NCI-H1436 (cell line): ENCODE results near the gene MPI.

Source experiments
- DNase-seq: peaks from one replicate; lab custom pipeline; 2025; lab: John Stamatoyannopoulos, UW

The MPI gene, protein sequence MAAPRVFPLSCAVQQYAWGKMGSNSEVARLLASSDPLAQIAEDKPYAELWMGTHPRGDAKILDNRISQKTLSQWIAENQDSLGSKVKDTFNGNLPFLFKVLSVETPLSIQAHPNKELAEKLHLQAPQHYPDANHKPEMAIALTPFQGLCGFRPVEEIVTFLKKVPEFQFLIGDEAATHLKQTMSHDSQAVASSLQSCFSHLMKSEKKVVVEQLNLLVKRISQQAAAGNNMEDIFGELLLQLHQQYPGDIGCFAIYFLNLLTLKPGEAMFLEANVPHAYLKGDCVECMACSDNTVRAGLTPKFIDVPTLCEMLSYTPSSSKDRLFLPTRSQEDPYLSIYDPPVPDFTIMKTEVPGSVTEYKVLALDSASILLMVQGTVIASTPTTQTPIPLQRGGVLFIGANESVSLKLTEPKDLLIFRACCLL

DNA sequence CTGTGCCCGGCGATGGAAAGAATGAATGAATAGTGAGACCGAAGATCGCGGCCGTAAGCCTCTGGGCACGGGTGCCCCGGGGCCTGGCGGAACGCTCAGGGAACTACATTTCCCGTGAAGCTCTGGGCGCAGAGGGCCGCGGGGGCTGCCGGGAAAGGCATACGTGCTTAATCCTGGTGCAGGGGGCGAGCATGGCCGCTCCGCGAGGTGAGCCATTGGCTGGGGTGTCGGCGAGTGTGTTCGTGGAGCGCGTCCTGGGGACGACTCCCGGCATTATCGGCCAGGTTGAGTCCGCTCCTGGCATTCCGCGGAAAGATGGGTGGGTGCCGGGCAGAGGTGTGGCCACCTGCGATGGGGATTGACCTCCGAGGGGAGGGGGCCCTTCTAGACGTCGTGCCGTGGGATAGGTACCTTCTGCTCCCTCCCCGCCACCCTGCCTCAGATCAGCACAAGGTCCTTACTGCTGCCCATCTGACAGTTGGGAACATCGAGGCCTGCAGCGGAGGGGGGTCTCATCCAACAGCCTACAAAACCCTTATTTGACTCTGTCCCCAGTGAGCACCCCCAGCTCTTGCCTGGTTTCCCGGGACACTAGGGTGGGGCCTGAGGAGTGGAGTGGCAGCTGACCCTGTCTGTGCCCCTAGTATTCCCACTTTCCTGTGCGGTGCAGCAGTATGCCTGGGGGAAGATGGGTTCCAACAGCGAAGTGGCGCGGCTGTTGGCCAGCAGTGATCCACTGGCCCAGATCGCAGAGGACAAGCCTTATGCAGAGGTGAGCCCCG, at the start of gene MPI:
TSS of gene MPI (plus strand) at position 160 of the 782 bp plus-strand sequence. CDS start at position 192, 32 bp downstream.
- DNase-seq = peak; percentile 75

DNA sequence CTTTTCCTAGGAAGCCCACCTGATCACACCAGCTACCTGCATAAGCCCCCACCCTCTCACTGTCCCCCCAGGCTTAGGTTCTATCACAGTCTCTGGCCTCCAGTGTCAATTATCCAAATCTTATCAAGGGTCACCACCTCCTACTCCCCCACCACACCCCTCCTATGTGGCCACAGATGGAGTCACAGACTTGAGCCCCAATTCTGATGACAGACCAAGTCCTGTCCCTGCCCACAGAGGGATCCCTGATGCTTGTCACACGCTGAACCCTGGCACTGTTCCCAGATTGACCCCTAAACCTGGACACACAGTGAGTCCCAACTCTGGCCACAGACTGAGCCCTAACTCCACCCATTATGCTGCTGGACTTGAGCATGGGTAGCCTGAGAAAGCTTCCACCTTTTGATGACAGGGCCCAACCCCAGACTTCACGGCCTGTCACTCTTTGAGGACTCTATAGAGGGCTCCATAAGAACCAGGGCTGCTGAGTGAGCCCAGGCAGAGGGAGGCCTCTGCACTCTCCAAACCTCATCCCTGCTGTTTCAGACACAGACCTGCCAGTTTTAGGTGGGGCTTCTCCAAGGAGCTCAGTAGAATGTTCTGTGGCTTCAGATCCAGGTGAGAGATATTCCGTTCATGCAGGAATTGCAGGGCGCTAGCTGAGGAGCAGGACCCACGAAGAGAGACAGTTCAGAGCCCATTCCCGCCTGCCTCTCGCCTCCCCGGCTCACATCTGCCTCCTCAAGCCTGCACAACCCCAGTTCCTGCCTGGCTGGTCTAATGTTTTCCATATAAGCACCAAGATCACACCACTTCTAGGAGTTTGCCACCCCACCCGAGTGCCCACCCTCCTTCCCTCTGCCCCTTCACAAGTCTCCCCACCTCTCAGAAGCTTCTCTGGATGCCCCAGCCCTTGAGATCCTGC, 48.7 kb upstream of the MPI start:
- DNase-seq = no peak

DNA sequence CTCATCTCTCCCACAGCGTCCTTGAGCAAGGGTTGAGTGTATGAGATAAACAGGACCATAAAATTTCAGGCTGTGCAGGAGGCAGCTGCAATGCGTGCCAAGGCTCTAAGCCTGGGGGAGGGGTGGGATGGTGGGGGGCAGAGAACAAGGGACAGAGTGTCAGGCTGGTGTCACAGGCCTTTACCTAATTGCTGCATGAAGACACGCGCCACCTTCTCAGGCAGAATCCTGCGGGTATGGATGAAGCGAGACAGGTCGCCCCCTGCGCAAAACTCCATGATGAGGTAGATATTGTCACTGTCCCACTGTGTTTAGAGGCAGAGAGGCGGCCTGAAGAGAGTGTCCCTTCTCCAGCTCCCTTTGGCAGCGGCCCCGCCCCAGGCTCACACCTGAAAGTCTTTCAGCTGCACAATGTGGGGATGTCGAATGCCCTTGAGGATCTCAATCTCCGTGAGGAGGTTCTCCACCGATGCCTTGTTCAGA, 47.9 kb upstream of the MPI start:
- no peak for DNase-seq

DNA sequence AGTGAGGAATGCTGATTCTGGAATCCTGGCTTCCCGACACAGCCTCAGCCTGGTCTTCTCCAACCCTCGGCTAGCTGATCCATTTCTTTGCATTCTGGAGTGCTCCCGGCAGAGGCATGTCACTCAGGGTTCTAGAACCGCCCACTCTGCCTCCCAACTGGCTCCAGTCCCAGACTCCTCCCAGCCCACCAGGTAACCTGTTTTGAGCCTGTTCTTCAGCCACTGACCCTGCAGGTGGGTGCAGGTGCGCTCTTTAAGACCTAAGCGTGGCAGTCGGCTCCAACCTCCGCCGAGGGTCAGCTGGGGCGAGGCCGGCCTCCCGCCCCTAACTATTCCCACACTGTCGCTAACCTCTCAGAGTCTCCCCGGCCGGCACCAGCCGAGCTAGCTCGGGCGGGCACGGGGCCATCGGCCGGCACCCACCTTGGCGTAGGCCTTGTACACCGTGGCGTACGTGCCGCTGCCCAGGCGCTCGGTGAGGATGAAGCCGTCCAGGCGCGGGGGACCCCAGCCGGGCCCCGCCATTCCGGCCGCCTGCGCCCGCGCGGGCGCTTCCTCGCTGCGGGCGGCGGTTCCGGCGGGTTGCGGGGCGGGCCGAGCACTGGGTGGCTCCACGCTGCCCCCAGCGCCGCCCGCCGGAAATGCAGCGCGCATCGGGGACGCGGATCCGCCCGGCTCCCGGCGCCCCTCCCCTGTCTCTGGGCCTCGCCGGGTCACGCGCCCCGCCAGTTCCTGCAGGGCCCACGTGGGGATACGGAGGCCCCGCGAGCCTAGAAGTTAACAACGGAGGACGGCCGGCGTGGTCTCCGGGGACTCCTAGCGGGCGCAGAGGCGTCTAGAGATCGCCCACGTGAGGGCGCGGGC, 47.0 kb upstream of the MPI start, which contains the start of gene ULK3:
TSS of gene ULK3 (minus strand) at position 576 of the 864 bp plus-strand sequence. CDS start at position 525, 51 bp downstream.
- DNase-seq = peak; percentile 92

DNA sequence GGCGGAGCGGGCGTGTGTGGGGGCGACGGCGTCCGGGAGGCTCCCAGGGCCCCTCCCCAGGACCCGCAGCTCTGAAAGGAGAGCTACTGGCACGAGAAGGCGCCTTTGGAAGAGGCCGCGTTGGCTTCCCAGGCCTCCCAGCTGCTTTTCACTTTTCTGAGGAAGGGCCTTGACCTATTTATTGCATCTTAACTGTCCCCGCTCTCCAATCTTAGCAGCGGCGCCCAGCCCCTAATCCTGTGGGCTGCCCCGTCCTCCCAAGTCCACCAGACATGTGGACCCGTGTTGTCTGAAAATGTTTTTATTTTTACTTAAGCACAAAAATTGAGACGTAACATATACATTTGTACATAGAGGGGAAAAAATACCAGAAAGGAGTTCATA, 46.4 kb upstream of the MPI start:
- DNase-seq = no peak

DNA sequence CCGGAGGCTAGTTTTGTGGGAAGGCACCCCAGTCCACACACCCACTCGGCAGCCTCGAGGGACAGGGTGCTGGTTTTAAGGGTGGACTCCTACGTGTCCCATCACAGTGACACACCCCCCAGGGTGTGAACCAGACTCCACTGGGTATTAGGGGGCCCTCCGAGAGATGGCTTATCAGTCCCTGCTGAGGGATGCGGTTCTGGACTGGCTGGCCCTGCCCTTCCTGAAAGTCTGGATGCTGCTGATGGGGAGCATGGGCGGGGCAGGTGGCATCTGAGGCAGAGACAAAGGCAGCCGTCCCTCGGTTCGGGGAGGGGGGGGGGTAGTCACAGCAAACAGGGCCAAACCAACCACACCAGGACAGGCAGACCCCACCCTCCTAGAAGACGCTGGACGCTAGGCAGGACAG, 45.9 kb upstream of the MPI start:
- no peak for DNase-seq

DNA sequence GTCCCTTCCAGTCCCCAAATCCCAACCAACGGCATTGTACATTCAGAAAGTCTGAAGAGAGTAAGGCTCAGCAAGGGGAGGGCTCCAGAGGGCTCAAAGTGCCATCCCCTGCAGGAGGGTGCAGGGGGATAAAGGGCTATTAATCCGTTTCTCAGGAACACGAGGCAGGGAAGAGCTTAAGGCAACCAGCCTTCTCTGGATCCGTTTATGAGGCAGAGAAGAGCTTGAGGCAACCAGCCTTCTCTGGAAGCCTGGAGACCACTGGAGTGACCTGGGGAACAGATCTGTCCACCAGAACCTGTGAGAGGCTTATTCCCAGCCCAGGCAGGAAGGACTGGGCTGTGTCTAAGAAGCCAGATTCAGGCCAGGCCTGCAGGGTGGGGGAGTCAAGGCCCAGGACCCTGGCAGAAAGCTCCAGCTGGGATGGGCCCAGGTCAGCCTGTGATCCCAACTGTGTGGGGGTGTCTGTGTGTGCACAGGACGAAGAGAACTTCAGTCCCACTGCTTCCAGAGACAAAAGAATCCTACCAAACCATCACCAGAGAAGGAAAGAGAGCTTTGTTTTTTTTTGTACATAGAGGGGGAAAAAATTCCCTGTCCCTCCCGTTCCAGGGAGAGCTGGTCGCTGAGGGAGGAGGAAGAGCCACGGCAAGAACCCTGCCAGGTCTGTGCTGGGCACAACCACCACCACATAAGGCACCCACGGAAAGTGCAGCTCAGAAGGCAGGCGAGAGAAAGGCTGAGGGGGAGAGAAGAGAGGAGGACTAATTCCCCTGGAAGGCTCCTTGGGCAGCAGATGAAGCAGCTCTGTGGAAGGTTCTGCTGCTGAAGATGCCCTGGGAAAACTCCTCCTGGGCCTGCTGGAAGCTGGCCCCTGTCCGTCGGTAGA, 45.3 kb upstream of the MPI start:
- DNase-seq = no peak

DNA sequence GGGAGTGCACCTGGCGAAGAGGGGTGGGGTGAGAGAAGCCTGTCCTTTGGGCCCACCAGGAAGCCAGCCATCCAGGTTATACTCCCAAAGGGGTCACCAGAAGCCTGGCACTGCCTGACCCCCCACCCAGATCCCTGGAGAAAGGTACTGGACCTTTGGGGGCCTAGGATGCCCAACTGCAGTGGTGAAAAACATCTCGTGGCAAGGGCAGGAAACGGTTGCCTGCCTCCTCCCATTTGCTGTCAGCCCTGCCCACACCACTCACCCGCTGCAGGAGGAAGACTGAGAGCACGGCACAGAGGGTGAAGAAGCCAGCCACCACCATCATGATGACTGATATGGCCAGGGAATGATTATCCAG, 44.7 kb upstream of the MPI start:
- DNase-seq = no peak

DNA sequence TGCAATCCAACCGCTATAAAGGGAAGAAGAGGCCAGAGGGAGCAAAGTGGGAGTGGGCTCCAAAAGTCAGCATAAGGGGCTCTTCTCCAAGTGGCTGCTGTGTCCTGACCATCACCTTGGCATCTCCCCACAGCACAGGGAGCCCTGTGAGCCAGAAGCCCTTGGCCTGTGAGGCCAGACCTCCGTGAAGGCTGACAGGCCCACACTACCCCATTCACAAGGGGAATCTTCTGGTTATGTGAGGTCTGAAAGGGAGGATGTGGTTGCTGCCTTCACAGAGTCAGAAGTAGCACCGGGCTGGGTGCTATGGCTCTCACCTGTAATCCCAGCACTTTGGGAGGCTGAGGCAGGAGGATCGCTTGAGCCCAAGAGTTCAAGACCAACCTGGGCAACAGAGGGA, 44.3 kb upstream of the MPI start:
- DNase-seq = no peak

DNA sequence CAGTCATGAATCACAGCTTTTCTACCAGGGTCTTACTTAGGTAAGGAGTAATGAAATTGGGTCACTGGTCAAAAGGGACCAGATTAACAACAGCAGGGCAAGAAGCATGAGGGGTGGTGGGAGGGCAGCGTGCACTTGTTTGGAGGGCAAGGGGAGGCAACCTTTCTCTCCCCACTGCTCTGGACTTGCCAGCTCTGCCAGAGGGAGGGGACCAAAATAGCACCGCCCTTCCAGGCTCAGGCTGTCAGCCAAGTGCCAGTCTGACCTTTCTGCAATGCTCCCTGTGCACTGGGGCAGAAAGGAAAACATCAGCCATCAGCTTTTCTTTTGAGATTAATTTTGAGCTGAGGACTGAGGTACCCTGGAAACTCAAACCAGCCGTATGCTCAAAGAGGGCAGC, 42.4 kb upstream of the MPI start:
- DNase-seq = no peak

DNA sequence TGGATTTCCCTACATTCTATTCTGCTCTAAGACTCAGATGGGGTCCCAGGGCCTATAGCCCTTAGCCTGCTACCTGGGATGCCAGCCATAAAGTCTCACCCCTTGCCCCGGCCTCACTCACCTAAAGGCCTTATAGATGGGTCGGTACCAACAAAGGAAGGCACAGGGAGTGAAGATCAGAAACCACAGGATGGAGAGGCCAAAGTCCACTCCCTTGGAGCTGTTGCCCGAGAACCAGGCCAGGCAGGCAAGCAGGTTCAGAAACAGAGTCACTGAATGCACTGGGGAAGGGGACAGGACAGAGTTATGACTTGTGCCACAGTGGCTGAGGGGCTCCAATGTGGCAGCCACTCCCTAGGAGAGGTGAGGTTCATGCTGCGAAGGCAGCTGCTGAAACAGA, 39.4 kb upstream of the MPI start:
- no peak for DNase-seq

DNA sequence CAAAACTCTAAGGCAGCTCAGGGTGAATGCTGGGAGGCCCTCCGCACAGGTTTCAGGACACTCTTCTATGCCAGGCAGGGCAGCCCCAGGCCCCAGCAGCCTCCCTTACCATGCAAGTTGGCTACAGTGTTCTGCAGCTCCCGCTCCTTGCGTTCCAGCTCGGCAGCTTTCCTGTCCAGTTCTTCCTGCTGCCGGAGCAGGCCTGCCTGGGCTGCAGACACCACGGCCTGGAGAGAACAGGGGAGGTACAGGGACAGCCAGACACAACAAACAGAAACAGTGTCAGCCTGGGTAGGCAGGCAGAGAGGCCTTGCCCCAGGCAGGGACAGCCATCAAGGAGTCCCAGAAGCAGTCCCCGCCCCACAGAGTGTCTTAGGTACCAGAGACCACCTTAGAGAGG, 37.9 kb upstream of the MPI start:
- DNase-seq = no peak

DNA sequence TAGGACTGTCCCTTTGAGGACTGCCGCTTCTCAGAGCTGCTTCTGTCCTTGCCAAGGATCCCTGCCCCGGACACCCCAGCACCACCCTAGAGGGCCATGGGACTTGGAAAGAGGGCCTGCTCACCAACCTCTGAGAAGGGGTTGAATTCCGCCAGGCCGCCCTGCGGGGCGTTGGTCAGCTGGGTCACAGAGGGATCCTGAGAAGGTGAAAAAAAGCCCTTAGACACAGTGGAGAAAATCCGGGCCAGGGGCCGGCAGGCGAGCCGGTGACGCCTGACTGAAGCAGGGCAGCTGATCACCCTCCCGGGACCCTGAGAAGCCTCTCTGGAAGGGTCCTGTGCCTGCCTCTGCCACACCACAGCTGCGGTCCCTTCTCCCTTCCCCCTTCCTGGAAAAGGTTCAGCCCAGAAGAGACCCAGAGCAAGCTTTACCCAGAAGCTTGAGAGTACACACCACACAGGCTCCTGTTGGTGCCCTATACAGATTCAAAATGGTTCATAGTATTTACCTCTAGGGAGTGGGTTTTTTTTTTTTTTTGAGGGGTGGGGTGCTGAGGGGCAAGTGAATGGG, 35.3 kb upstream of the MPI start:
- no peak for DNase-seq

DNA sequence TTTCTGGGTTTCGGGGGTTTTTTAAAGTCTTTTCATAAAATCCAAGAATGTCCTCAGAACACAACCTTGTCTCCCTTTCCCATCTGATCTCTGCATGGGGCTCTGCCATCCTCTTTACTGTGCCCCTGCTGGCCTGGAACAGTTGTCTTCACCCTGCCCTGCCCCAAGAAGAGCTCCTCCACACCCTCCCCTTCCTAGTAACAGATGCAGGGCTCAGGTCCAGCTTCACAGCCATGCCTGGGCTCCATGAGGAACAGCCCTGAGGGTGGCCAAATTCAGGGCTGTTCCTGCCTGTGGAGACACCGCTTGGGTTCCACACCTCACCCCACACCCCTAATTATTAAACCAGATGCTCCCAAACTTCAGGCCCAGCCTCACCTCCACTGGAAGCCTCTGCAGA, 34.0 kb upstream of the MPI start:
- DNase-seq = no peak

DNA sequence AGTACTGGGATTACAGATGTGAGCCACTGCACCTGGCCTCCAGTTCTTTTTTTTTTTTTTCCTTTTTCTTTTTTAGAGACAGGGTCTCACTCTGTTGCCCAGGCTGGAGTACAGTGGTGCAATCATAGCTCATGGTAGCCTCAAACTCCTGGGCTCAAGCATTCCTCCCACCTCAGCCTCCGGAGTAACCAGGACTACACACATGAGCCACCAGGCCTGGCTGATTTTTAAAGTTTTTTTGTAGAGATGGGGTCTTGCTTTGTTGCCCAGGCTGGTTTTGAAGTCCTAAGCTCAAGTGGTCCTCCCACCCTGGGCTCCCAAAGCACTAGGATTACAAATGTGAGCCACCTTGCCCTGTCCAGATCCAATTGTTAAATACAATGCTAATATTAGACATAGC, 33.3 kb upstream of the MPI start:
- DNase-seq = no peak

DNA sequence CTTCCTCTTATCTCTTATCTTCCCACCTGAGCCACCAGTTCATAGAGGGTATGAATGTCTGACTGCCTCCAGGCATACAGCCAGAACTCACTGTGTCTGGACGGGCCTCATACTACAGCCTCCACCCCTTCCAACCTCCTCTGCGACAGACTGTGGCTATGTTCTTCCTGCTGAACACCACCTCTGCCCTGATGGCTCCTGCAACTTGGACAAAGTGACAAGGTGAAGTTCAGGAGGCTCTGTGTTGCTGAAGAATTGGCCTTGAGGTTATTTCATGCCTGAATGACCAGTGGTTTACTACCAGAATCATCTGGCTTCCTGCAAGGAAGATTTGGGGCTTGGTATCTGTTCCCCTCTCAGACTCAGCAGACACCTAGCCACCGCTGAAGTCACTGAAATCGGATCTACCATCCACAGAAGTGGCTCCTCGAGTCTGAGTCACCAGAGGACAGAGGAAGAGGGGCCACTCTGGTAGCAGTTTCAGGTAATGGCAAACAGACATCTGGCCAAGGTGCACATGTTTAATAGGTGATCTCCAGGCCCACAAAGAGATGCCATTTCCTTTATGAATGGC, 32.7 kb upstream of the MPI start:
- no peak for DNase-seq

DNA sequence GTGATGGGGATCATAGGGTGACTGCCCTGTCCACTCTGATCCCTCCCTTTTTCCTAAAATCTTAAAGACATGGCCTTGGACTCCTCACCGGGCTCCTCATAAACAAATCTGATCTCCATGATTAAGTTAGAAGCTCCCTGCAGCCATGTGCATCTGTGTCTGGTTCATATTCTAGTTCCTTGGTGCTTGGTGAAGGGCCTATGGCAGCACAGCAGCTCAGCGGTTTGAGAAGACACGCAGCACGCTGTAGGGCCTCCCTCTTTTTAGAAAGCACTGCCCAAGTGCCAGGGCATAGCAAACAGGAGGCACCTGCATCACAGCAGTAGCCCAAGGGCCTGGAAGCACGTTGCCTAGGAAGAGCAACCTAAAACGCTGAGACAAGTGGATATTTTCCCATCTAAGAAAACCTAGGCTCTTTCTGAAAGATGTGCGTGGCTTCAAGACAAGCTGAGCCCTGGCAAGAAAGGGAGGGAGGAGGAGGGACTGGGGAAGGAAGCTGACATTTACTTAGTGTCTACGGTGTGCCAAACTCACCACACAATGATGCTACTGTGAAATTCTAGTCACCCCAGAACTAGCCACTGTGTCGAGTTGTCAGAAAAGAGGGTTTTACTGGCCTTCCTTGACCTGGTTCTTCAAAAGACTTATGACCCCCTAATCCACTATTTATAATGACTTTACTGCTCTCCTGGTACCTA, 32.0 kb upstream of the MPI start:
- DNase-seq = no peak

DNA sequence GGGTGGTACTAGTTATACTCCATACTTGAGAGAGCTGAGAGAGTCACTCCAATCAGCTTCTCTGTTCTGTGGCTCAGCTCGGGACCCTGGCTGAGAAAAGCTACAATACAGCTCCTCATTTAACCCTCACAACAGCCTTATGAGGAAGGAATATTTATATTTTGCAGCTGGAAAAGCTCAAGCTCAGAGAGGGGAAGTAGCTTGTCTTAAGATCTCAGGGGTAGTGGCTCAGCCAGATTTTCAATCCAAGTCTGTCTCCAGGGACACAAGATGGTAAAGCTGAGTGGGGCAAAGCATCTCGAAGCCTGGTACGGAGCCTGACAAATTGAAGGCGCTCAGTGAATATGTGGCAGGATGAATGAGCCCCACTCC, 31.5 kb upstream of the MPI start:
- no peak for DNase-seq
